Left lung (tissue), 10 donors: ENCODE data around the gene CAB39L. TPM values are rescaled to one million over a fixed set of nuclear protein-coding genes. Genes with fewer than 3 reads are reported as not detected.

ENCODE experiments used
- ATAC-seq: fragments of 200-7000 bp; cut with Tn5 transposase; one replicate; pipeline ENCODE4 v1.9.1; 2020; ENCODE audit warnings: moderate library complexity
- DNase-seq, 4 donors: peaks; one replicate each; pipeline ENCODE4 v3.0.0-alpha.2; 2013 to 2020
- H3K27ac ChIP-seq, 2 donors: fragments of 200-600 bp; sonication (generic) in 1 of 2; one replicate each; pipeline versions ENCODE4 v1.5.0 to v1.8.0; 2020 to 2021
- H3K27me3 ChIP-seq, 2 donors: fragments of 200-600 bp; sonication (generic) in 1 of 2; one replicate each; pipeline versions ENCODE4 v1.5.0 to v1.8.0; 2020 to 2021
- H3K36me3 ChIP-seq, 2 donors: fragments of 200-600 bp; sonication (generic) in 1 of 2; one replicate each; pipeline versions ENCODE4 v1.5.0 to v1.8.0; 2020 to 2021
- H3K4me1 ChIP-seq, 2 donors: fragments of 200-600 bp; one replicate each; pipeline ENCODE4 v1.8.0; 2021
- H3K4me3 ChIP-seq, 2 donors: fragments of 200-600 bp; sonication (generic) in 1 of 2; one replicate each; pipeline versions ENCODE4 v1.5.0 to v1.8.0; 2020 to 2021; ENCODE audit warnings: mild to moderate bottlenecking in 1 of 2
- H3K9me3 ChIP-seq, 2 donors: fragments of 200-600 bp; sonication (generic) in 1 of 2; one replicate each; pipeline versions ENCODE4 v1.5.0 to v1.8.0; 2020 to 2021
- CTCF ChIP-seq, 2 donors: fragments of 200-600 bp; sonication (generic) in 1 of 2; IDR thresholded peaks; one replicate each; pipeline versions ENCODE4 v1.5.0 to v1.8.0; 2021; ENCODE audit warnings: antibody characterized with exemption in 2 of 2
- intact Hi-C, 2 donors: fragments of 100-400 bp; cut with DNase I; formaldehyde crosslinking; loops; one replicate each; pipeline versions ENCODE4 v1.11.2 to v1.14.2; 2022
- polyA plus RNA-seq, 6 donors: library from polyadenylated mRNA; unstranded; fragments of 120-200 nt; gene quantifications; one replicate each; pipeline ENCODE4 v1.2.1, GENCODE V29; 2013; ENCODE audit not compliant: insufficient read length in 6 of 6
- total RNA-seq, 2 donors: library from RNA; stranded (reverse); fragmentation: NEBNext Ultra II Directional; extraction: Animal tissue kit (Norgen Biotek cat#: 25700); gene quantifications; one replicate each; pipeline ENCODE4 v1.2.1, GENCODE V29; 2021
- donor health status: DM: no; HTN: yes; CAD: no.
- donor health status: DM: no; HTN: no; CAD: no.

The CAB39L gene
- total and polyA plus RNA-seq, 8 donors, result 8.6 to 12.8 (median 10.1) TPM

- no peaks in the 10 kb centered on the region for H3K4me1 ChIP-seq
- H3K27me3 ChIP-seq, result no peaks in the 10 kb centered on the region
- TF ChIP-seq CTCF (IDR thresholded peaks at IDR 0.05), result no peak
- H3K9me3 ChIP-seq, result peaks cover 0 to 4% of the 10 kb centered on the region in 2 donors
- no peak for ATAC-seq
- DNase-seq, result no peak
- no peak overlapping the region for H3K4me3 ChIP-seq
- intact Hi-C loops, result no loop called here
- H3K36me3 ChIP-seq, result no peaks in the 10 kb centered on the region
- H3K27ac ChIP-seq, result no peak overlapping the region
Observed at GRCh38 chr13:49388091-49388635, 55.7 kb downstream of the CAB39L start.

- no peak for ATAC-seq
- TF ChIP-seq CTCF (IDR thresholded peaks at IDR 0.05), result no peak
Observed at GRCh38 chr13:49386664-49387063, 57.2 kb downstream of the CAB39L start.

GRCh38 chr13:49376121-49376520 is 67.7 kb downstream of the CAB39L start:
- no peak for ATAC-seq
- Histone ChIP-seq H3K4me3 (no peak overlapping the region), H3K36me3 (no peaks in the 10 kb centered on the region), H3K9me3 (no peaks in the 10 kb centered on the region), H3K27me3 (no peaks in the 10 kb centered on the region), H3K27ac (no peak overlapping the region), H3K4me1 (peaks cover 0 to 10% of the 10 kb centered on the region in 2 donors)
- no peak for DNase-seq
- intact Hi-C loops, result no loop called here
- TF ChIP-seq CTCF (IDR thresholded peaks at IDR 0.05), result no peak

More at GRCh38 chr13:49386664-49387063, 57.2 kb downstream of the CAB39L start:
- Histone ChIP-seq H3K36me3 (no peaks in the 10 kb centered on the region), H3K27me3 (no peaks in the 10 kb centered on the region), H3K9me3 (peaks cover 0 to 4% of the 10 kb centered on the region in 2 donors), H3K27ac (no peak overlapping the region), H3K4me1 (no peaks in the 10 kb centered on the region), H3K4me3 (no peak overlapping the region)
- no peak for DNase-seq
- intact Hi-C loops, result no loop called here

GRCh38 chr13:49374585-49375290 is 69.1 kb downstream of the CAB39L start:
- no peaks in the 10 kb centered on the region for H3K27me3 ChIP-seq
- intact Hi-C loops, result no loop called here
- TF ChIP-seq CTCF (IDR thresholded peaks at IDR 0.05), result no peak
- no peaks in the 10 kb centered on the region for H3K9me3 ChIP-seq
- no peak for DNase-seq
- no peak overlapping the region for H3K27ac ChIP-seq
- peaks cover 0 to 10% of the 10 kb centered on the region in 2 donors for H3K4me1 ChIP-seq
- no peak overlapping the region for H3K4me3 ChIP-seq
- no peaks in the 10 kb centered on the region for H3K36me3 ChIP-seq
- no peak for ATAC-seq

- H3K36me3 ChIP-seq, result no peaks in the 10 kb centered on the region
- no peak for TF ChIP-seq CTCF (IDR thresholded peaks at IDR 0.05)
- H3K27ac ChIP-seq, result no peak overlapping the region
- intact Hi-C loops, result no loop called here
- no peak overlapping the region for H3K4me3 ChIP-seq
- no peaks in the 10 kb centered on the region for H3K9me3 ChIP-seq
- no peak for DNase-seq
- peaks cover 0 to 10% of the 10 kb centered on the region in 2 donors for H3K4me1 ChIP-seq
- ATAC-seq, result no peak
- H3K27me3 ChIP-seq, result no peaks in the 10 kb centered on the region
Observed at GRCh38 chr13:49373716-49374115, 70.1 kb downstream of the CAB39L start.
